ENCODE data around the gene TAB2. TPM values are rescaled to one million over a fixed set of nuclear protein-coding genes. Genes with fewer than 3 reads are reported as not detected.

TAB2 gene
- total RNA-seq, 4 donors from 2014 or later: 24.1 to 93.6 (median 51.7) TPM

GRCh38 chr6:149383371-149383770 lies 65.9 kb downstream of the TAB2 start:
- intact Hi-C loops (cut with DNase I; ENCODE audit: low total_unique reads): no loop called here
- TF ChIP-seq CTCF (IDR thresholded peaks at IDR 0.05): no peak
- no peak for TF ChIP-seq POLR2A (IDR thresholded peaks at IDR 0.05)
- no peak for DNase-seq
- Histone ChIP-seq H3K9me3 (no peaks in the 10 kb centered on the region), H3K27me3 (no peaks in the 10 kb centered on the region), H3K27ac (no peak overlapping the region), H3K4me1 (no peaks in the 10 kb centered on the region), H3K36me3 (no peaks in the 10 kb centered on the region), H3K4me3 (no peak overlapping the region)

DNA sequence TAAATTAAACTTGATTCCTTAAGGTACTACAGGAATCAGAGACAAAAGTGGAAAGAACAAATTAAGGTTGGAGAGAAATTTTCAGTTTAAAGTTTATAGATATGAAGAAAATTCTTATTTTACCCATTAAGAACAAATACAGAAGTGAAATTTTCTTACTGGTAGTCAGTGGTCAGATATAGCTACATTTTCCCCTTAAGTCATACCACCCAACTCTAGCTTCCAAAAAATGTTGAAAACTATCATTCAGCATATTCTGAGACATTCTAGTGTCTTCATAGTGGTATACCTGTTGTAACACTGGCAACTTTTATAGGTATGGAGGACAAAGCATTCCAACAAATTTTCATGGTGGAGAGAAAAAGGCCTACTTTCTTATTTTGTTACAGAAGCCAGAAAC lies 67.0 kb downstream of the TAB2 start:
- H3K9me3 ChIP-seq: no peaks in the 10 kb centered on the region
- no peak for DNase-seq
- no peaks in the 10 kb centered on the region for H3K36me3 ChIP-seq
- no peaks in the 10 kb centered on the region for H3K27me3 ChIP-seq
- H3K27ac ChIP-seq: no peak overlapping the region
- TF ChIP-seq CTCF (IDR thresholded peaks at IDR 0.05) (no peak), POLR2A (IDR thresholded peaks at IDR 0.05) (no peak)
- H3K4me3 ChIP-seq: no peak overlapping the region
- intact Hi-C loops (cut with DNase I; ENCODE audit: low total_unique reads): no loop called here
- H3K4me1 ChIP-seq: no peaks in the 10 kb centered on the region

DNA sequence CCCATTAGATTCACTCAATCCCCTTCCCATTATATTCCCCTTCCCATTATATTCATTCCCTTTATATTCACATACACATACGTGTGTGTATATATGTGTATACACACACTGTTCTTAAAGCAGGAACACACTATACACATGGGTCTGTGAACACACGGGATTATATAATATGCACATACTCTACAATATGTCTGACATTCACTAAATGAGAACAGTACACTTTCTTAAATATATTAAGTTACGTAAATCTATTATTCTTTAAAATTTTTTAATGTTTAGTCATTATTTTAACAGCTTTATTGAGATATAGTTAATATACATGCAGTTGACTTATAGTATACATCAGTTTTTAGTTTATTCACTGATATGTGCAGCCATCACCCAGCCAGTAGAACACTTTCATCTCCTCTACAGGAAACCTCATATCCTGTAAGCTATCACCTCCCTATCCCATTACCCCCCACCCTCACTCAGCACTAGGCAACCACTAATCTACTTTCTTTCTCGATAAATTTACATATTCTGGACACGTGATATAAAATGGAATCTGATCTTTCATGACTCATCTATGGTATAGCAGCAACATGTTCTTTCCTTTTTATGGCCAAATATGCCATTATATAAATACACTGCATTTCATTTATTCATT lies 68.6 kb downstream of the TAB2 start:
- DNase-seq: no peak
- intact Hi-C loops (cut with DNase I; ENCODE audit: low total_unique reads): no loop called here
- H3K4me3 ChIP-seq: no peak overlapping the region
- TF ChIP-seq POLR2A (IDR thresholded peaks at IDR 0.05) (no peak), CTCF (IDR thresholded peaks at IDR 0.05) (no peak)
- H3K27me3 ChIP-seq: no peaks in the 10 kb centered on the region
- H3K27ac ChIP-seq: no peak overlapping the region
- no peaks in the 10 kb centered on the region for H3K36me3 ChIP-seq
- no peaks in the 10 kb centered on the region for H3K9me3 ChIP-seq
- no peaks in the 10 kb centered on the region for H3K4me1 ChIP-seq

GRCh38 chr6:149387779-149388512 lies 70.4 kb downstream of the TAB2 start:
- no peak for DNase-seq
- no peaks in the 10 kb centered on the region for H3K9me3 ChIP-seq
- TF ChIP-seq CTCF (IDR thresholded peaks at IDR 0.05): no peak
- TF ChIP-seq POLR2A (IDR thresholded peaks at IDR 0.05): no peak
- no peaks in the 10 kb centered on the region for H3K4me1 ChIP-seq
- no peaks in the 10 kb centered on the region for H3K36me3 ChIP-seq
- intact Hi-C loops (cut with DNase I; ENCODE audit: low total_unique reads): no loop called here
- no peak overlapping the region for H3K4me3 ChIP-seq
- H3K27ac ChIP-seq: no peak overlapping the region
- H3K27me3 ChIP-seq: no peaks in the 10 kb centered on the region

- peak overlapping the region in 1 of 2 donors; percentile 38 for H3K27ac ChIP-seq
- no peaks in the 10 kb centered on the region for H3K27me3 ChIP-seq
- H3K4me3 ChIP-seq: no peak overlapping the region
- no peaks in the 10 kb centered on the region for H3K36me3 ChIP-seq
- TF ChIP-seq POLR2A (IDR thresholded peaks at IDR 0.05) (no peak), CTCF (IDR thresholded peaks at IDR 0.05) (no peak)
- H3K4me1 ChIP-seq: no peaks in the 10 kb centered on the region
- intact Hi-C loops (cut with DNase I; ENCODE audit: low total_unique reads): no loop called here
- DNase-seq: no peak
- H3K9me3 ChIP-seq: no peaks in the 10 kb centered on the region
These were observed 72.2 kb downstream of the TAB2 start for GRCh38 chr6:149389509-149390297.

Measured in uterus (tissue), 4 donors.